Activated naive CD4-positive, alpha-beta T cell treated with anti-CD3 and anti-CD28 coated beads, Interleukin-2, amount 10 ng/mL, durations not matched to agents 5 hours and 36 hours (primary cell): ENCODE results near the gene NUBP2. TPM values are rescaled to one million over a fixed set of nuclear protein-coding genes. Genes with fewer than 3 reads are reported as not detected.

ENCODE experiments used
- microRNA-seq: library from miRNA; unstranded; fragments of <30 nt; microRNA quantifications from one replicate; pipeline ENCODE4 v1.2.0, GENCODE V29; 2022; ENCODE audit warnings: borderline microRNAs expressed, borderline replicate concordance
- total RNA-seq, 2 experiments: library from RNA; stranded (reverse); gene quantifications; one replicate each; pipeline ENCODE4 v1.2.3, GENCODE V29; 2021

The NUBP2 gene, protein sequence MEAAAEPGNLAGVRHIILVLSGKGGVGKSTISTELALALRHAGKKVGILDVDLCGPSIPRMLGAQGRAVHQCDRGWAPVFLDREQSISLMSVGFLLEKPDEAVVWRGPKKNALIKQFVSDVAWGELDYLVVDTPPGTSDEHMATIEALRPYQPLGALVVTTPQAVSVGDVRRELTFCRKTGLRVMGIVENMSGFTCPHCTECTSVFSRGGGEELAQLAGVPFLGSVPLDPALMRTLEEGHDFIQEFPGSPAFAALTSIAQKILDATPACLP
- 10 to 100 TPM; 45.7 to 47.8 TPM for total RNA-seq

DNA sequence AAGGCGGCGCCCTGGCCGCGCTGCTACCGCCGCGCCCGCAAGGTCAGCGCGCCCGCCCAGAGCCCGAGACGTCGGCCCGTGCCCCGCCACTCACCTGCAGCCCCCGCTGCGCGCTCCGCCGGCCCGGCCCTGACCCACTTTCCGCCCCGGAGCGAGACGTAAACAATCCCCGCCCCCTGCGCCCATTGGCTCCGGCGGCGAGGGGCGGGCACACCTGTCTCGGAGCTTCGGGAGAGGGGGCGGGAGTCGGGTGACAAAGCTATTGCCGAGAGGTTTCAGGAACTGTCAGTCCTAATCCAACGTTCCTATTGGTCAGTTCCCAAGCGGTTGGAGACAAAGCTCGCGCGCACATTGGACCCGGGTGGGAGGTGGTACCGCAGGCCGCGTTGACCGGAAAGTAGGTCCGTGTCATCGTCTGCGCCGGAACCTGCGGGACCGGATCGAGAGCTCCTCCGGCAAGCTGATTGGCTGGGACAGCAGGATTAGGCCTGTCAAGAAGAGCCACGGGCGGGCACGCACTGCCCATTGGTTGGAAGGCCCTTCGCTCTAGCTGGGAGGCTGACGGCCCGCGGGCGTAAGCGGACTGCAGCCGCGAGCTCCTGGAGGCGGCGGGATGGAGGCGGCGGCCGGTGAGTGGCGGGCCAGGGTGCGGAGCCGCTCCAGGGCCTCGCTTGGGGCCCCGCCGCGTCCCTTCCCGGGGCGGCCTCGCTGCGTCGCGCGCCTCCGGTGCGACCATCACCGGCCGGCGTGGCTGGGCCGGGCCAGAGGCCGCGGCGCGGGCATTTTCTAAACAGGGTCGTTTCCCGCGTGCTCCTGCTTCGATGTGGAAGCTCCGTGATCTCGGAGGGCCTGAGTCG, at the start of gene NUBP2, which contains the start of gene SPSB3:
NUBP2 (plus strand) TSS at position 553 of the 857 bp plus-strand sequence; CDS start at position 614, 61 bp downstream.
SPSB3 (minus strand) TSS at position 164 of the 857 bp plus-strand sequence. CDS start 1,088 bp downstream, outside the sequence.

DNA sequence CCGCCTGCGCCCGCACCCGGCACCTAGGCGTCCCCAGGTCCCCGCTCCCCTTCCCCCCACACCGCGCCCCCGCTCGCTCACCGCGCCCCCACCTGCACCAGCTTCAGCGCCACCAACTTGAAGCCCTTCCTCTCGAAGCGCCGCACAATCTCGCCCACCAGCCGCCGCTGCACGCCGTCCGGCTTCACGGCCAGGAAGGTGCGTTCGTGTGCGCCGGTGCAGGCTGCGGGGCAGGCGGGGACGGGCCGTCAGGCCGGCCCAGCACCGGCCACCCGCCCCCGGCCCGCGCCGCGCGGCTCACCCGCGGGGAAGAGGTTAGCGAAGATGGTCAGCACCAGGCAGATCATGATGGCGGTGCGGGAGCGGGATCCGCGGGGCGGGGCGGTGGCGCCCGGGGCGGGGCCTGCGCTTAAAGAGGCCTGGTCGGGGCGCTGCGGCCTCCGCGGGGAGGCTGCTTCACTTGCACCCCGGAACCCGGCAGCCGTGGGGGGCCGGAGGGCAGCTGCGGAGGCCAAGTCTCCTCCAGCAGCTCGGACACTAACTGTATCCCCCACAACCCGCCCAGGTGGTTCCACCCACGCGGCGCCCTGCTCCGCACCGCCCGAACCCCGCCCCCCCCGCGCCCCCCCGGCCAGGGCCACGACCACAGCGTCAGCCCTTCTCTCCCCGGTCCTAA, 11.4 kb upstream of the NUBP2 start, which contains the start of gene NME3:
NME3 (minus strand) TSS at position 356 of the 676 bp plus-strand sequence; CDS start at position 347, 9 bp downstream.

DNA sequence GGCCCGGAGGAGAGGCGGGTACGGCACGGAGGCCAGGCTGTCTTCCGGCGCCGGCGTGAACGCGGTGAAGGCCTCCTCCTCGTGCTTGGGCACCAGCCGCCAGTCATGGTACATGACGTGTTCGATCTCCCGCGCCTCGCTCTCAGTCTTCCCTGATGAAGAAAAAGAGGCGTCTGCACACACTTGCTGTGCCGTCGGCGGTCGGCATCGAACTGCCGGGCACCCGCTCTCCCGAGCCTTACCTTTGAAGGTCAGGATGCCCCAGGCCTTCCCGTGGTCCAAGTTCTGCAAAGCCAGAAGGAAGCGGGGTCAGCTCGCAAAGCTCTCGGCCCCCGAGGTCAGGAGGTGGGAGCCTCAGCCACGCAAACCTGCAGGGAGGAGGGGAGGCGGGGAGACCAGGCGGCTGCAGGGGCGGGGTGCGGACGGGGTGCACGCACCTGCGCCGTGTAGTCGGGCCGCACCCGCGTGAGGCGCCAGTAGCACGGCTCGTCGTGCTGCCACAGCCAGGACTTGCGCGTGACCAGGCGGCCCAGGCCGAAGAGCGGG, 10.3 kb upstream of the NUBP2 start, which contains the start of gene EME2:
EME2 (plus strand) TSS at position 449 of the 546 bp plus-strand sequence. CDS start 418 bp downstream, outside the sequence.

DNA sequence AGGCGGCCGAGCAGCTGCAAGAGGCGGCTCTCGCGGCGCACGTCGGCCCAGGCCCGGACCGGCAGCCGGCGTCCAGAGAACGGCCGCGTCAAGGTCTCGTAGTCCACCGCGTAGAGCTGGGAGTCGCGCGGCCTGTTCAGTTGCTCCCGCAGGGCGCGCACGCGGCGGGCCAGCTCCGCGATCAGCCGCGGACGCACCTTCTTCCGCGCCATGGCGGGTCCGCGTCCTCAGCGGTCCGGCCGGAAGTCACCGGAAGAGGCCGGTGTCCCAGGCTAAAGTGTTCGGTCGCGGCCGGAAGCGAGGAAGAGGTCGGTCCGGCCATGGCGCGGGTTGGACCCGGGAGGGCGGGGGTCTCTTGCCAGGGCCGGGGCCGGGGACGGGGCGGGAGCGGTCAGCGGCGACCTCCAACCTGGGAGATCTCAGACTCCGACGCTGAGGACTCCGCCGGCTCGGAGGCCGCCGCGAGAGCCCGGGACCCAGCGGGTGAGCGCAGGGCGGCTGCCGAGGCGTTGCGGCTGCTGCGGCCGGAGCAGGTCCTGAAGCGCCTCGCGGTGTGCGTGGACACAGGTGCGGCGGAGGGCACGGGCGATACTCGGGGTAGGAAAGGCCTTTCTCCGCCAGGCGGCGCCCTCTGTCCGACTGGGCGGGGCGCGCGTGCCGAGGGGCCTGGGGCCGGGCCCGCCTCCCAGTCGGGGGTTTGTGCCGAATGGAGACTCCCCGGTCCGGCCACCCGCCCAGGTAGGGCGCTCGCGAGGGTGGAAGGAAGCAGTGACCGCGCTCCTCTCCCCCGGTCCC, 9.7 kb upstream of the NUBP2 start, which contains the start of gene MRPS34:
MRPS34 (minus strand) TSS at position 227 of the 795 bp plus-strand sequence; CDS start at position 212, 15 bp downstream.

DNA sequence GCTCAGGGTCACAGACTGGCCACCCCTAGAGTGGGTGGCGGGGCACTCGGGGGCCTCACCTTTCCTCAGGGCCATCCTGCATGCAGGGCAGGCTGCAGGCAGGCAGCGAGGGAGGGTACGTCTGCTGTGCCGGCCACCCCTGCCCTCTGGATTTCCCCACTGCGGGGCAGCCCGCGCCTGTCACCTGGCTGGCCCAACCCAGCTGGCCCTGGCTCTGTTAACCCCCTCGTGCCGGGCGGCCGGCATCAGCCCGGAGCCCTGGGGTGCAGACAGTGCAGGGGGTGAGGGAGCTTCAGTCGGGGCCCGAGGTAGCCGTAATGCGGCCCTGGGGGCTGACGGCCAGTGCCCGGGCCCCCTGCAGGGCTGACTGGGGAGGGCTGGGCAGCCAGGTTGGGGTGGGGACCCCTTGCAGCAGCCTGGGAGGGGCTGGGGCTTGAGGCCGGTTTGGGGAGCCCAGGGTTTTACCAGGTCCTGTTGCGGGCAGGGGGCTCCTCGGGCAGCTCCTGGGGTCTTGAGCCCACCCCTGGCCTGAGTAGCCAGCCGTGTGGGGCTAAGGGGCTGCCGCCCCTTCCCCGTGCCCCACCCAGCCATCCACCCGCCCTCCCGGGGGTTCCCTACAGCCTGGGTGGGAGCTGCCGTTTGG, 10.9 kb downstream of the NUBP2 start, which contains the start of gene IGFALS:
IGFALS (minus strand) TSS at position 128 of the 643 bp plus-strand sequence; CDS start at position 75, 53 bp downstream.

DNA sequence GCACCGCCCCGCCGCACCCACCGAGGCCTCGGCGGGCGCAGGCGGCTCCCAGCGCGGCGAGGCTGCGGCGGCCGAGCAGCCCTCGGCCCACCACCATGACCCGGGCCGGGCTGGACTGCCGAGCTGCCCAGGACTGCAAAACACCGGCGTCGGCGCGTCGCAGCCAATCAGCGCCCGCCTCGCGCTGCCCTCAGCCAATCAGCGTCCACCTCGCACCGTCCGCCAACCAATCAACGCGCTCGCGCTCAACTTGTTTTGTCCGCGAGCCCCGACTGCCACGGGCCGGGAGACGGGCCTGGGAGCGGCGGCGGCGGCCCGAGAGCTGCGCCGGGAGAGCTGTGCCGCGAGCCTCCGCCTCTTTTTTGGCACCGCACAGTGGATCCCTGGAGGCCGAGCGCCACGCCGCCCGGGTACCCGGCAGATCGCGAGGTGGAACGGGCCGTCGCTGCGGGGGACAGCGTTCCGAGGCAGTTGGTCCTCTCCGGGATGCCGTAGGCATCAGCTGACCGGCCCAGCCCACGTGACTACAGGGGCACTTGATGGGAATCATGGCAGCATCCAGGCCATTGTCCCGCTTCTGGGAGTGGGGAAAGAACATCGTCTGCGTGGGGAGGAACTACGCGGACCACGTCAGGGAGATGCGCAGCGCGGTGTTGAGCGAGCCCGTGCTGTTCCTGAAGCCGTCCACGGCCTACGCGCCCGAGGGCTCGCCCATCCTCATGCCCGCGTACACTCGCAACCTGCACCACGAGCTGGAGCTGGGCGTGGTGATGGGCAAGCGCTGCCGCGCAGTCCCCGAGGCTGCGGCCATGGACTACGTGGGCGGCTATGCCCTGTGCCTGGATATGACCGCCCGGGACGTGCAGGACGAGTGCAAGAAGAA, 44.2 kb downstream of the NUBP2 start, which contains the start of the genes FAHD1 and HAGH:
FAHD1 (plus strand) TSS at position 516 of the 883 bp plus-strand sequence; CDS start at position 549, 33 bp downstream.
HAGH (minus strand) TSS at position 135 of the 883 bp plus-strand sequence; CDS start at position 97, 38 bp downstream.

Small RNA genes within 50 kb of the gene (microRNA-seq; reads per million reads assigned to microRNA genes)
- gene MIR3177: 2.7 reads per million, percentile 12 among the genes with 10 or more reads in this experiment

Other genes with a start within 250 kb of the NUBP2 start
- 10 to 100 TPM; 64.2 to 65.7 TPM for gene TMEM204, start 249.3 kb upstream of the NUBP2 start, total RNA-seq
- gene IFT140, start 170.9 kb upstream of the NUBP2 start, total RNA-seq: 10 to 100 TPM; 11.7 to 13.4 TPM
- 10 to 100 TPM; 27.4 to 28.1 TPM for gene CRAMP1, start 170.6 kb upstream of the NUBP2 start, total RNA-seq
- gene JPT2, start 104.7 kb upstream of the NUBP2 start, total RNA-seq: 10 to 100 TPM; 45.1 to 47.1 TPM
- 100 to 1,000 TPM; 107 to 115 TPM for gene MAPK8IP3, start 76.8 kb upstream of the NUBP2 start, total RNA-seq
- gene NME3, start 11.4 kb upstream of the NUBP2 start, total RNA-seq: 10 to 100 TPM; 43.1 to 45.1 TPM
- 10 to 100 TPM; 26.6 to 27.4 TPM for gene EME2, start 10.2 kb upstream of the NUBP2 start, total RNA-seq
- gene MRPS34, start 9.8 kb upstream of the NUBP2 start, total RNA-seq: 10 to 100 TPM; 88.3 to 89.4 TPM
- gene SPSB3, start 389 bp upstream of the NUBP2 start, total RNA-seq: 10 to 100 TPM; 53.5 to 53.7 TPM
- under 1 TPM in 1 of 2 experiments, not detected in 1; 0.15 TPM for gene IGFALS, start 10.7 kb downstream of the NUBP2 start, total RNA-seq
- gene HAGH, start 43.9 kb downstream of the NUBP2 start, total RNA-seq: 10 to 100 TPM; 41.0 to 44.3 TPM
- 10 to 100 TPM; 11.3 to 11.5 TPM for gene FAHD1, start 44.2 kb downstream of the NUBP2 start, total RNA-seq
- not detected for gene MEIOB, start 89.2 kb downstream of the NUBP2 start, total RNA-seq
- gene HS3ST6, start 135.5 kb downstream of the NUBP2 start, total RNA-seq: not detected
- 10 to 100 TPM; 13.7 to 13.8 TPM for gene MSRB1, start 160.2 kb downstream of the NUBP2 start, total RNA-seq
- gene RPL3L, start 171.7 kb downstream of the NUBP2 start, total RNA-seq: not detected
- gene NDUFB10, start 176.6 kb downstream of the NUBP2 start, total RNA-seq: 100 to 1,000 TPM; 110 to 120 TPM
- 1,000 to 10,000 TPM; 3,275 to 3,410 TPM for gene RPS2, start 181.9 kb downstream of the NUBP2 start, total RNA-seq
- gene RNF151, start 183.9 kb downstream of the NUBP2 start, total RNA-seq: not detected
- gene TBL3, start 189.1 kb downstream of the NUBP2 start, total RNA-seq: 10 to 100 TPM; 24.4 to 27.4 TPM
- under 1 TPM; 0.40 to 0.77 TPM for gene NOXO1, start 198.5 kb downstream of the NUBP2 start, total RNA-seq
- gene GFER, start 201.2 kb downstream of the NUBP2 start, total RNA-seq: 10 to 100 TPM; 26.6 to 27.3 TPM
- gene SYNGR3, start 207.0 kb downstream of the NUBP2 start, total RNA-seq: 1 to 10 TPM; 2.2 to 2.8 TPM
- gene ZNF598, start 226.9 kb downstream of the NUBP2 start, total RNA-seq: 10 to 100 TPM; 51.5 to 52.2 TPM
- gene NPW, start 236.8 kb downstream of the NUBP2 start, total RNA-seq: under 1 TPM; 0.24 to 0.48 TPM
- gene NHERF2, start 243.9 kb downstream of the NUBP2 start, total RNA-seq: 1 to 10 TPM; 2.8 to 3.2 TPM